Stimulated activated naive B cell treated with anti-CD40 and anti-IgM and Interleukin-4, amounts not matched to agents 10 μg/mL and 1 μg/mL and 100 μg/mL, for 72 hours (primary cell): ENCODE data around the gene NDE1.
A peak's percentile ranks its signal among the peaks of the same experiment; 100 is the strongest.

Experiments used
- ATAC-seq, 2 donors: fragments of 150-1000 bp; cut with Tn5 transposase; replicated peaks; 2 replicates each; pipeline ENCODE4 v1.10.0; 2021; ENCODE audit warnings: moderate library complexity in 1 of 2
- DNase-seq: peaks from one replicate; pipeline ENCODE4 v3.0.0; 2021
- H3K27ac Mint-ChIP-seq: one replicate; pipeline ENCODE4 v1.8.0; 2022; ENCODE audit warnings: mild to moderate bottlenecking, mixed read lengths
- H3K27me3 Mint-ChIP-seq, 2 donors: one replicate each; pipeline ENCODE4 v1.8.0; 2022; ENCODE audit warnings: mixed read lengths in 2 of 2
- H3K36me3 Mint-ChIP-seq, 2 donors: one replicate each; pipeline ENCODE4 v1.8.0; 2022; ENCODE audit warnings: mixed read lengths in 2 of 2, mild to moderate bottlenecking in 1 of 2
- H3K4me1 Mint-ChIP-seq, 2 donors: one replicate each; pipeline ENCODE4 v1.8.0; 2022; ENCODE audit warnings: mixed read lengths in 2 of 2, mild to moderate bottlenecking in 1 of 2
- H3K4me3 Mint-ChIP-seq, 2 donors: one replicate each; pipeline ENCODE4 v1.8.0; 2022; ENCODE audit warnings: mild to moderate bottlenecking in 2 of 2, mixed read lengths in 2 of 2, moderate library complexity in 1 of 2
- H3K9me3 Mint-ChIP-seq, 2 donors: one replicate each; pipeline ENCODE4 v1.8.0; 2022; ENCODE audit warnings: mixed read lengths in 2 of 2, mild to moderate bottlenecking in 1 of 2

Gene NDE1

GRCh38 chr16:15772579-15773293 lies 122.7 kb downstream of the NDE1 start:
- peaks cover 4 to 8% of the 10 kb centered on the region in 2 donors for H3K27me3 Mint-ChIP-seq
- H3K36me3 Mint-ChIP-seq = no peaks in the 10 kb centered on the region
- H3K4me1 Mint-ChIP-seq = no peaks in the 10 kb centered on the region
- ATAC-seq = no peak
- no peak overlapping the region for H3K27ac Mint-ChIP-seq
- no peak for DNase-seq
- H3K9me3 Mint-ChIP-seq = no peaks in the 10 kb centered on the region
- no peak overlapping the region for H3K4me3 Mint-ChIP-seq

- Mint-ChIP-seq H3K36me3 (no peaks in the 10 kb centered on the region), H3K9me3 (no peaks in the 10 kb centered on the region), H3K4me1 (no peaks in the 10 kb centered on the region), H3K27ac (no peak overlapping the region), H3K27me3 (peaks cover 4 to 8% of the 10 kb centered on the region in 2 donors), H3K4me3 (no peak overlapping the region)
- DNase-seq = no peak
- no peak for ATAC-seq
Observed at GRCh38 chr16:15773968-15774367, 123.9 kb downstream of the NDE1 start.

- ATAC-seq = peak in 1 of 2 donors; percentile 34
- H3K36me3 Mint-ChIP-seq = no peaks in the 10 kb centered on the region
- no peak overlapping the region for H3K27ac Mint-ChIP-seq
- peaks cover 4 to 8% of the 10 kb centered on the region in 2 donors for H3K27me3 Mint-ChIP-seq
- no peak for DNase-seq
- no peaks in the 10 kb centered on the region for H3K4me1 Mint-ChIP-seq
- no peak overlapping the region for H3K4me3 Mint-ChIP-seq
- H3K9me3 Mint-ChIP-seq = no peaks in the 10 kb centered on the region
Observed at GRCh38 chr16:15775209-15775608, 125.2 kb downstream of the NDE1 start.

GRCh38 chr16:15775663-15776304 lies 125.7 kb downstream of the NDE1 start:
- Mint-ChIP-seq H3K9me3 (no peaks in the 10 kb centered on the region), H3K4me3 (no peak overlapping the region), H3K27me3 (peaks cover 0 to 8% of the 10 kb centered on the region in 2 donors), H3K27ac (no peak overlapping the region), H3K4me1 (no peaks in the 10 kb centered on the region), H3K36me3 (no peaks in the 10 kb centered on the region)
- no peak for ATAC-seq
- DNase-seq = no peak
